ENCODE results near the gene MOV10L1. TPM values are rescaled to one million over a fixed set of nuclear protein-coding genes. Genes with fewer than 3 reads are reported as not detected.

MOV10L1 gene
- total and polyA plus RNA-seq, 2 experiments from 2014 or later, result 0.73 to 1.8 TPM

DNA sequence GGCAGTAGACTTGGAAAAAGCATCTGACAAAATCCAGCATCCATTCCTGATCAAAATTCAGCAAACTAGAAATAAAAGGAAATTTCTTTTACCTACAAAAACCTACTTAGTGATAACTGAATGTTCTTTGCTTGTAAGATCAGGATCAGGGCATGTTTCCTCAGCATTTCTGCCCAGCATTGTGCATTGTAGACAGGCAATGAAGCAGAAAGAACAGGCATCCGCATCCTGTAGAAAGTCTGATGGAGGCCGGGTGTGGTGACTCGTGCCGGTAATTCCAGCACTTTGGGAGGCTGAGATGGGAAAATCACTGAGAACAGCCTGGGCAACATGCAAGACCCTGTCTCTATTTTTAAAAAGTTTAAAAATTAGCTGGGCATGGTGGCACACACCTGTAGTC lies 48.2 kb downstream of the MOV10L1 start (continued):
- TF ChIP-seq CTCF (conservative IDR thresholded peaks at IDR 0.05; ENCODE audit: low read depth in 2 of 2), result no peak
- no peak for TF ChIP-seq POLR2AphosphoS5 (IDR thresholded peaks at IDR 0.05; ENCODE audit: low read depth)
- TF ChIP-seq JUNB (IDR thresholded peaks at IDR 0.05; ENCODE audit: unreplicated experiment), result no peak
- no peak for TF ChIP-seq NANOG (IDR thresholded peaks at IDR 0.05; ENCODE audit: borderline replicate concordance)
- TF ChIP-seq EZH2phosphoT487 (IDR thresholded peaks at IDR 0.05; ENCODE audit: unreplicated experiment), result no peak
- no peak for TF ChIP-seq STAT1 (IDR thresholded peaks at IDR 0.05; ENCODE audit: unreplicated experiment)
- TF ChIP-seq, protein P1, sequence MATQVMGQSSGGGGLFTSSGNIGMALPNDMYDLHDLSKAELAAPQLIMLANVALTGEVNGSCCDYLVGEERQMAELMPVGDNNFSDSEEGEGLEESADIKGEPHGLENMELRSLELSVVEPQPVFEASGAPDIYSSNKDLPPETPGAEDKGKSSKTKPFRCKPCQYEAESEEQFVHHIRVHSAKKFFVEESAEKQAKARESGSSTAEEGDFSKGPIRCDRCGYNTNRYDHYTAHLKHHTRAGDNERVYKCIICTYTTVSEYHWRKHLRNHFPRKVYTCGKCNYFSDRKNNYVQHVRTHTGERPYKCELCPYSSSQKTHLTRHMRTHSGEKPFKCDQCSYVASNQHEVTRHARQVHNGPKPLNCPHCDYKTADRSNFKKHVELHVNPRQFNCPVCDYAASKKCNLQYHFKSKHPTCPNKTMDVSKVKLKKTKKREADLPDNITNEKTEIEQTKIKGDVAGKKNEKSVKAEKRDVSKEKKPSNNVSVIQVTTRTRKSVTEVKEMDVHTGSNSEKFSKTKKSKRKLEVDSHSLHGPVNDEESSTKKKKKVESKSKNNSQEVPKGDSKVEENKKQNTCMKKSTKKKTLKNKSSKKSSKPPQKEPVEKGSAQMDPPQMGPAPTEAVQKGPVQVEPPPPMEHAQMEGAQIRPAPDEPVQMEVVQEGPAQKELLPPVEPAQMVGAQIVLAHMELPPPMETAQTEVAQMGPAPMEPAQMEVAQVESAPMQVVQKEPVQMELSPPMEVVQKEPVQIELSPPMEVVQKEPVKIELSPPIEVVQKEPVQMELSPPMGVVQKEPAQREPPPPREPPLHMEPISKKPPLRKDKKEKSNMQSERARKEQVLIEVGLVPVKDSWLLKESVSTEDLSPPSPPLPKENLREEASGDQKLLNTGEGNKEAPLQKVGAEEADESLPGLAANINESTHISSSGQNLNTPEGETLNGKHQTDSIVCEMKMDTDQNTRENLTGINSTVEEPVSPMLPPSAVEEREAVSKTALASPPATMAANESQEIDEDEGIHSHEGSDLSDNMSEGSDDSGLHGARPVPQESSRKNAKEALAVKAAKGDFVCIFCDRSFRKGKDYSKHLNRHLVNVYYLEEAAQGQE (IDR thresholded peaks at IDR 0.05; ENCODE audit: unreplicated experiment), result no peak
- no peak for TF ChIP-seq EZH2 (IDR thresholded peaks at IDR 0.05; ENCODE audit: low read depth, unreplicated experiment)
- TF ChIP-seq CREB1 (CRISPR knock-in tag; IDR thresholded peaks at IDR 0.05; ENCODE audit: low read depth), result no peak
- TF ChIP-seq, protein P2, sequence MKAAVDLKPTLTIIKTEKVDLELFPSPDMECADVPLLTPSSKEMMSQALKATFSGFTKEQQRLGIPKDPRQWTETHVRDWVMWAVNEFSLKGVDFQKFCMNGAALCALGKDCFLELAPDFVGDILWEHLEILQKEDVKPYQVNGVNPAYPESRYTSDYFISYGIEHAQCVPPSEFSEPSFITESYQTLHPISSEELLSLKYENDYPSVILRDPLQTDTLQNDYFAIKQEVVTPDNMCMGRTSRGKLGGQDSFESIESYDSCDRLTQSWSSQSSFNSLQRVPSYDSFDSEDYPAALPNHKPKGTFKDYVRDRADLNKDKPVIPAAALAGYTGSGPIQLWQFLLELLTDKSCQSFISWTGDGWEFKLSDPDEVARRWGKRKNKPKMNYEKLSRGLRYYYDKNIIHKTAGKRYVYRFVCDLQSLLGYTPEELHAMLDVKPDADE (IDR thresholded peaks at IDR 0.05), result no peak
- TF ChIP-seq ZNF331 (CRISPR knock-in tag; IDR thresholded peaks at IDR 0.05; ENCODE audit: low read depth), result no peak
- no peak for TF ChIP-seq ZNF114 (CRISPR knock-in tag; IDR thresholded peaks at IDR 0.05)

DNA sequence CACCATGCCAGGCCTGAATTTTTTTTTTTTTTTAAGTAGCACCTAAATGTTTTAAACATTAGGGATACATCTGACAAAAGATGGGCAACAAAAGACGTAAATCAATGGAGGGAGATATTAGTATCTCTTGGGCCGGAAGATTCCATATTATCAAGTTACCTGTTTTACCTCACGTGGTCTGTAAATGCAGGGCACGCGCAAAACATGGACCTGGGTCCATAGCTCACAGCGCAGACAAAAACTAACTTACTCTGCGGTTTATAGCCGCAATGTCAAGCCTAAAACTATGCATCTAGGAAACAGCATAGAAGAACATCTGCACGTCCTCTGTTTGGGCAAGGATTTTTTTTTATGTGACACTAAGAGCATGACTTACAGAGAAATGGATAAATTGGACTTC lies 49.2 kb downstream of the MOV10L1 start:
- Histone ChIP-seq H3K79me2 (replicated peaks; ENCODE audit: insufficient read depth) (no peaks in the 10 kb centered on the region), H3K4me1 (ENCODE audit: insufficient read depth) (no peaks in the 10 kb centered on the region), H3K27ac (ENCODE audit: low read depth) (no peak overlapping the region), H3K4me3 (no peak overlapping the region), H3K36me3 (ENCODE audit: insufficient read depth) (no peaks in the 10 kb centered on the region), H3F3A (replicated peaks; ENCODE audit: low read depth) (no peaks in the 10 kb centered on the region), H3K27me3 (ENCODE audit: insufficient read depth) (no peaks in the 10 kb centered on the region), H3K9me2 (ENCODE audit: insufficient read depth) (no peaks in the 10 kb centered on the region), H3K4me2 (no peak overlapping the region), H4K20me1 (replicated peaks; ENCODE audit: insufficient read depth) (no peaks in the 10 kb centered on the region), H2AFZ (no peak overlapping the region)
- Mint-ChIP-seq H3K4me1 (peaks cover 3% of the 10 kb centered on the region; the same call in 1 of the 3 replicates), H3K4me3 (no peak overlapping the region), H3K36me3 (ENCODE audit: low read depth) (no peaks in the 10 kb centered on the region), H3K9me3 (no peaks in the 10 kb centered on the region), H3K27ac (no peak overlapping the region), H3K27me3 (ENCODE audit: insufficient read depth, low read depth, poor library complexity) (peaks cover 2% of the 10 kb centered on the region)
- ATAC-seq, result no peak
- no peak for DNase-seq (ENCODE audit: low spot score)
- TF ChIP-seq CTCF (conservative IDR thresholded peaks at IDR 0.05; ENCODE audit: low read depth in 2 of 2) (no peak), ZNF114 (CRISPR knock-in tag; IDR thresholded peaks at IDR 0.05) (no peak), JUNB (IDR thresholded peaks at IDR 0.05; ENCODE audit: unreplicated experiment) (no peak), ZNF331 (CRISPR knock-in tag; IDR thresholded peaks at IDR 0.05; ENCODE audit: low read depth) (no peak), EZH2 (IDR thresholded peaks at IDR 0.05; ENCODE audit: low read depth, unreplicated experiment) (no peak), STAT1 (IDR thresholded peaks at IDR 0.05; ENCODE audit: unreplicated experiment) (no peak), POLR2AphosphoS5 (IDR thresholded peaks at IDR 0.05; ENCODE audit: low read depth) (no peak)
- TF ChIP-seq, protein P2 (IDR thresholded peaks at IDR 0.05), result no peak
- TF ChIP-seq, protein P1 (IDR thresholded peaks at IDR 0.05; ENCODE audit: unreplicated experiment), result no peak

All from GM23338 (cell line).